Ovary (tissue), 9 donors: ENCODE results near the gene DNAJB4. TPM values are rescaled to one million over a fixed set of nuclear protein-coding genes. Genes with fewer than 3 reads are reported as not detected.
"Not testable (repeated sequence)": the region's sequence is repeated elsewhere in the genome, so short reads cannot be mapped to it uniquely, and the experiment has no call there.

Experiments
- DNase-seq, 5 donors: peaks; one replicate each; pipeline ENCODE4 v3.0.0-alpha.2; 2019 to 2020
- H3K27ac ChIP-seq, 2 donors: fragments of 200-600 bp; one replicate each; pipeline versions ENCODE4 v1.5.1 to v1.8.0; 2019 to 2022
- H3K27me3 ChIP-seq: fragments of 200-600 bp; one replicate; pipeline ENCODE4 v1.8.0; 2022
- H3K36me3 ChIP-seq: fragments of 200-600 bp; sonication (generic); one replicate; pipeline ENCODE4 v1.5.1; 2019
- H3K4me1 ChIP-seq: one replicate; pipeline ENCODE4 v1.8.1; 2013; ENCODE audit warnings: mild to moderate bottlenecking, moderate library complexity; ENCODE audit not compliant: insufficient read depth
- H3K4me3 ChIP-seq: fragments of 200-600 bp; sonication (generic); one replicate; pipeline ENCODE4 v1.5.1; 2017
- H3K9me3 ChIP-seq, 2 donors: fragments of 200-600 bp in 1 of 2; sonication (generic) in 1 of 2; one replicate each; pipeline versions ENCODE4 v1.5.1 to v1.8.1; 2013 to 2019; ENCODE audit warnings: mild to moderate bottlenecking in 1 of 2, moderate library complexity in 1 of 2
- EP300 ChIP-seq: sonication (generic); formaldehyde crosslinking; IDR thresholded peaks from one replicate; pipeline ENCODE4 v1.6.1; 2017; ENCODE audit warnings: antibody characterized with exemption
- POLR2A ChIP-seq: fragments of 450-650 bp; IDR thresholded peaks from one replicate; pipeline ENCODE4 v1.6.1; 2017; ENCODE audit warnings: antibody characterized with exemption, mild to moderate bottlenecking, moderate library complexity
- WGBS, 3 donors: extraction: QIAGEN DNeasy Blood & Tissue Kit in 1 of 3; methylation state at CpG; one replicate each; pipeline versions ENCODE4 v1.1.5 to v1.1.7; 2013 to 2017; 5-methylcytosine and 5-hydroxymethylcytosine counted together
- intact Hi-C, 4 donors: fragments of 100-400 bp; cut with DNase I; formaldehyde crosslinking; loops; one replicate each; pipeline versions ENCODE4 v1.11.0 to v1.15.1; 2022 to 2023
- polyA plus RNA-seq, 2 donors: library from polyadenylated mRNA; stranded (reverse); fragments of 200-250 nt in 1 of 2; fragments of 350-450 nt in 1 of 2; fragmentation: Illumina TruSeq in 1 of 2; extraction: RNeasy Lipid Tissue Mini Kit (QIAGEN cat#74804) in 1 of 2; gene quantifications; one replicate each; pipeline ENCODE4 v1.2.3, GENCODE V29; 2013 to 2014
- total RNA-seq, 7 donors: library from RNA; depleted of rRNA in 2 of 7; stranded (reverse); fragments of >200 nt in 2 of 7; fragmentation: NEBNext Ultra II Directional in 3 of 7; extraction: Animal tissue kit (Norgen Biotek cat#: 25700) in 3 of 7; gene quantifications; one replicate each; pipeline versions ENCODE4 v1.1.0 to v1.2.4, GENCODE V29; 2016 to 2023
- TF ChIP-seq, protein P1 (sequence below), 3 donors: fragments of 450-650 bp in 2 of 3; fragments of 200-600 bp in 1 of 3; IDR thresholded peaks; one replicate each; pipeline versions ENCODE4 v1.5.1 to v1.8.0; 2016 to 2022; ENCODE audit warnings: antibody characterized with exemption in 3 of 3, mild to moderate bottlenecking in 1 of 3
- donor health status: DM: no; HTN: no; CAD: no; lungs with moderate emphysema.
- donor health status: DM: no; HTN: no; CAD: no.
- donor health status: Bipolar disorder and iron deficiency.
- donor health status: DM: yes; HTN: yes; CAD: no.
- donor health status: DM: no; HTN: no; CAD: no.
- donor health status: DM: yes; HTN: yes; CAD: no.

The DNAJB4 gene
- total and polyA plus RNA-seq, 9 donors = 18.7 to 48.6 (median 23.8) TPM

DNA sequence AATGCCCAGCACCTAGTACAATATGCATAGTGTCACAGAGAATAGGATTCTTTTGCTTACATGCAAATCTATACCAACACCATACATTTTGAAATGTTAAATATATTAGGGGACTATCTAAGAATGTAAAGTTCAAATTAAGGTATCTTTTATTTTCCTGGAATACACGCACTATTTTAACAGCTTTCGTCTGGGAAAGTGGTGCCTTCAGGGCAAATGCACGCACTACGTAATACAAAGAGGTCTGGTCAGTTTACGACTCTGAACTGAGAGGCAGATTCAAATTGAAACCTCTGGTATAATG, 26.8 kb upstream of the DNAJB4 start:
- H3K36me3 ChIP-seq = no peaks in the 10 kb centered on the region
- no peaks in the 10 kb centered on the region for H3K27me3 ChIP-seq
- intact Hi-C loops = loop anchor here in 1 of 4 donors (2.0 kb wide), 1 partner anchor 27 kb away; the partner anchor contains the start of gene DNAJB4
- peaks cover 4% of the 10 kb centered on the region for H3K4me1 ChIP-seq
- TF ChIP-seq, protein P1, sequence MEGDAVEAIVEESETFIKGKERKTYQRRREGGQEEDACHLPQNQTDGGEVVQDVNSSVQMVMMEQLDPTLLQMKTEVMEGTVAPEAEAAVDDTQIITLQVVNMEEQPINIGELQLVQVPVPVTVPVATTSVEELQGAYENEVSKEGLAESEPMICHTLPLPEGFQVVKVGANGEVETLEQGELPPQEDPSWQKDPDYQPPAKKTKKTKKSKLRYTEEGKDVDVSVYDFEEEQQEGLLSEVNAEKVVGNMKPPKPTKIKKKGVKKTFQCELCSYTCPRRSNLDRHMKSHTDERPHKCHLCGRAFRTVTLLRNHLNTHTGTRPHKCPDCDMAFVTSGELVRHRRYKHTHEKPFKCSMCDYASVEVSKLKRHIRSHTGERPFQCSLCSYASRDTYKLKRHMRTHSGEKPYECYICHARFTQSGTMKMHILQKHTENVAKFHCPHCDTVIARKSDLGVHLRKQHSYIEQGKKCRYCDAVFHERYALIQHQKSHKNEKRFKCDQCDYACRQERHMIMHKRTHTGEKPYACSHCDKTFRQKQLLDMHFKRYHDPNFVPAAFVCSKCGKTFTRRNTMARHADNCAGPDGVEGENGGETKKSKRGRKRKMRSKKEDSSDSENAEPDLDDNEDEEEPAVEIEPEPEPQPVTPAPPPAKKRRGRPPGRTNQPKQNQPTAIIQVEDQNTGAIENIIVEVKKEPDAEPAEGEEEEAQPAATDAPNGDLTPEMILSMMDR (IDR thresholded peaks at IDR 0.05) = no peak
- no peak for TF ChIP-seq EP300
- no peak for TF ChIP-seq POLR2A
- H3K4me3 ChIP-seq = peak overlapping the region; percentile 60
- H3K27ac ChIP-seq = peak overlapping the region; percentile 84 to 93
- 0 to 1% (median 0%) methylated on average over 5 of the region's 5 CpGs for WGBS, 3 donors
- no peak for DNase-seq
- H3K9me3 ChIP-seq = no peaks in the 10 kb centered on the region

GRCh38 chr1:77978293-77978968, 26.3 kb upstream of the DNAJB4 start:
- peaks cover 4% of the 10 kb centered on the region for H3K4me1 ChIP-seq
- peak in 4 of 5 donors; percentile 47 to 73 (median 50) for DNase-seq
- intact Hi-C loops = loop anchor here in 1 of 4 donors (2.0 kb wide), 1 partner anchor 26 kb away; the partner anchor contains the start of gene DNAJB4

GRCh38 chr1:77978969-77979876, 25.5 kb upstream of the DNAJB4 start, which contains the start of gene FUBP1:
TSS of gene FUBP1 (minus strand) at chr1:77979072. CDS start at chr1:77979004, 68 bp downstream.
- peaks cover 3% of the 10 kb centered on the region for H3K4me1 ChIP-seq
- 0 to 1% (median 0%) methylated on average over 57 of the region's 57 CpGs for WGBS, 3 donors
- DNase-seq = peak; percentile 95 to 98 (median 95)
- peak within 1 kb of the TSS; percentile 60 for H3K4me3 ChIP-seq
- H3K27me3 ChIP-seq = no peaks in the 10 kb centered on the region
- TF ChIP-seq, protein P1 (IDR thresholded peaks at IDR 0.05) = peak; percentile 78 to 88 (median 85)
- TF ChIP-seq EP300 (no peak), POLR2A (peak; percentile 75)
- no peaks in the 10 kb centered on the region for H3K36me3 ChIP-seq
- peak within 1 kb of the TSS; percentile 84 to 93 for H3K27ac ChIP-seq
- intact Hi-C loops = loop anchor here in 1 of 4 donors (2.0 kb wide), 1 partner anchor 26 kb away; the partner anchor contains the start of gene DNAJB4
- no peaks in the 10 kb centered on the region for H3K9me3 ChIP-seq

More at GRCh38 chr1:77978293-77978968, 26.3 kb upstream of the DNAJB4 start:
- Histone ChIP-seq H3K4me3 (peak overlapping the region; percentile 60), H3K27me3 (no peaks in the 10 kb centered on the region), H3K27ac (peak overlapping the region; percentile 84 to 93), H3K36me3 (no peaks in the 10 kb centered on the region), H3K9me3 (no peaks in the 10 kb centered on the region)
- 0 to 1% (median 0%) methylated on average over 34 of the region's 34 CpGs for WGBS, 3 donors
- TF ChIP-seq POLR2A (no peak), EP300 (no peak)
- TF ChIP-seq, protein P1 (IDR thresholded peaks at IDR 0.05) = no peak

DNA sequence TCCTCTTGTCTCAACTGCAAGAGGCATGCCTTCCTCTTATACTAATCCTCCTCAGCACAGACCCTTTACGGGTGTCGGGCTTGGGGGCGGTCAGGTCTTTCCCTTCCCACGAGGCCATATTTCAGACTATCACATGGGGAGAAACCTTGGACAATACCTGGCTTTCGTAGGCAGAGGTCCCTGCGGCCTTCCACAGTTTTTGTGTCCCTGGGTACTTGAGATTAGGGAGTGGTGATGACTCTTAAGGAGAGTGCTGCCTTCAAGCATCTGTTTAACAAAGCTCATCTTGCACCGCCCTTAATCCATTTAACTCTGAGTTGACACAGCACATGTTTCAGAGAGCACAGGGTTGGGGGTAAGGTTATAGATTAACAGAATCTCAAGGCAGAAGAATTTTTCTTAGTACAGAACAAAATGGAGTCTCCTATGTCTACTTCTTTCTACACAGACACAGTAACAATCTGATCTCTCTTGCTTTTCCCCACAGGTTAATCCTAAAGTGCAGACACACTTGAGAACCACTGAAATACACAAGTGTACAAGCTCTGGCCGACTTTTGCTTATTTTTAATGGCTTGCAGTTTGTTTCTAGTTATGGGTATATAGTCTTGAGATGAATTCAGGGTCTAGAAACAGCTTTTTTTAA, 21.3 kb upstream of the DNAJB4 start:
- H3K4me1 ChIP-seq, H3K27ac ChIP-seq, DNase-seq, H3K36me3 ChIP-seq, intact Hi-C loops, H3K27me3 ChIP-seq, H3K9me3 ChIP-seq, H3K4me3 ChIP-seq: not testable (repeated sequence)
- WGBS, 3 donors = 85 to 88% (median 87%) methylated on average over 8 of the region's 8 CpGs
